DND-41 (cell line): Measurements from ENCODE around the gene UPB1.

Source experiments
- ATAC-seq: fragments of 200-7000 bp; cut with Tn5 transposase; 3 replicates; pipeline ENCODE4 v1.9.1; 2021; ENCODE audit warnings: low read depth; ENCODE audit not compliant: insufficient read depth
- DNase-seq: peaks from one replicate; pipeline ENCODE4 v3.0.0-alpha.2; 2020
- H2AFZ ChIP-seq: 2 replicates; pipeline ENCODE4 v1.6.0; 2012; ENCODE audit warnings: low read depth, low read length
- H3K27ac ChIP-seq: 2 replicates; pipeline ENCODE4 v1.5.1; 2012; ENCODE audit warnings: low read length, inconsistent platforms
- H3K27me3 ChIP-seq: fragments of 200-600 bp; sonication (generic); 2 replicates; pipeline ENCODE4 v1.6.0; 2012; ENCODE audit warnings: low read length, mild to moderate bottlenecking, inconsistent platforms; ENCODE audit not compliant: insufficient read depth, poor library complexity
- H3K36me3 ChIP-seq: 2 replicates; pipeline ENCODE4 v1.5.1; 2012; ENCODE audit warnings: low read length, inconsistent platforms; ENCODE audit not compliant: insufficient read depth
- H3K4me1 ChIP-seq: 2 replicates; pipeline ENCODE4 v1.5.1; 2012; ENCODE audit warnings: mild to moderate bottlenecking, low read length; ENCODE audit not compliant: insufficient read depth
- H3K4me2 ChIP-seq: 2 replicates; pipeline ENCODE4 v1.6.0; 2012; ENCODE audit warnings: mild to moderate bottlenecking, moderate library complexity, low read length, inconsistent platforms; ENCODE audit not compliant: insufficient read depth
- H3K4me3 ChIP-seq, 2 experiments: fragments of 200-600 bp in 1 of 2; shearing (Covaris generic) in 1 of 2; 2 replicates each; pipeline ENCODE4 v1.5.1; 2012 to 2016; ENCODE audit warnings: inconsistent platforms in 2 of 2, low read length in 2 of 2, mild to moderate bottlenecking in 2 of 2, low read depth in 1 of 2, moderate library complexity in 1 of 2
- H3K79me2 ChIP-seq: 2 replicates; pipeline ENCODE4 v1.6.0; 2012; ENCODE audit warnings: low read length, inconsistent platforms; ENCODE audit not compliant: insufficient read depth
- H3K9ac ChIP-seq: 2 replicates; pipeline ENCODE4 v1.6.0; 2012; ENCODE audit warnings: low read depth, mild to moderate bottlenecking, inconsistent platforms, low read length, moderate library complexity
- H3K9me3 ChIP-seq: 2 replicates; pipeline ENCODE4 v1.5.1; 2012; ENCODE audit warnings: low read length, moderate library complexity, mild to moderate bottlenecking, inconsistent platforms; ENCODE audit not compliant: insufficient read depth, severe bottlenecking
- H4K20me1 ChIP-seq: 2 replicates; pipeline ENCODE4 v1.6.0; 2012; ENCODE audit warnings: low read length; ENCODE audit not compliant: insufficient read depth
- CTCF ChIP-seq: IDR thresholded peaks from 2 replicates; pipeline ENCODE4 v1.5.1; 2012; ENCODE audit warnings: borderline replicate concordance, low read length, moderate library complexity, mild to moderate bottlenecking; ENCODE audit not compliant: poor library complexity, severe bottlenecking; ENCODE audit errors: extremely low read depth
- EZH2 ChIP-seq: IDR thresholded peaks from 3 replicates; pipeline ENCODE4 v1.6.1; 2012; ENCODE audit warnings: borderline replicate concordance, low read depth, mild to moderate bottlenecking, moderate library complexity, low read length, inconsistent platforms; ENCODE audit not compliant: severe bottlenecking

UPB1 gene

GRCh38 chr22:24502541-24502940 lies 7.4 kb downstream of the UPB1 start:
- H3K36me3 ChIP-seq, result no peaks in the 10 kb centered on the region
- TF ChIP-seq CTCF, result no peak
- no peak for TF ChIP-seq EZH2
- no peak overlapping the region for H3K9ac ChIP-seq
- no peaks in the 10 kb centered on the region for H3K27me3 ChIP-seq
- DNase-seq (no peak), ATAC-seq (no peak)
- H4K20me1 ChIP-seq, result no peaks in the 10 kb centered on the region
- H3K27ac ChIP-seq, result no peak overlapping the region
- no peaks in the 10 kb centered on the region for H3K79me2 ChIP-seq
- H3K4me2 ChIP-seq, result no peak overlapping the region
- H3K4me1 ChIP-seq, result peaks cover 4% of the 10 kb centered on the region; the same call in 1 of the 2 replicates
- H3K4me3 ChIP-seq, result no peak overlapping the region
- H2AFZ ChIP-seq, result no peak overlapping the region
- H3K9me3 ChIP-seq, result no peaks in the 10 kb centered on the region

GRCh38 chr22:24503137-24503842 lies 8.2 kb downstream of the UPB1 start:
- DNase-seq (peak; percentile 65), ATAC-seq (peak; percentile 78)
- peaks cover 4% of the 10 kb centered on the region; the same call in 1 of the 2 replicates for H3K4me1 ChIP-seq
- TF ChIP-seq EZH2, result no peak
- TF ChIP-seq CTCF, result peak; percentile 72
- H3K9me3 ChIP-seq, result no peaks in the 10 kb centered on the region
- H3K4me2 ChIP-seq, result no peak overlapping the region
- H3K27ac ChIP-seq, result no peak overlapping the region
- H3K27me3 ChIP-seq, result no peaks in the 10 kb centered on the region
- no peak overlapping the region for H3K4me3 ChIP-seq
- no peak overlapping the region for H3K9ac ChIP-seq
- H2AFZ ChIP-seq, result no peak overlapping the region
- H4K20me1 ChIP-seq, result no peaks in the 10 kb centered on the region
- no peaks in the 10 kb centered on the region for H3K36me3 ChIP-seq
- H3K79me2 ChIP-seq, result no peaks in the 10 kb centered on the region

- Histone ChIP-seq H3K4me1 (peaks cover 4% of the 10 kb centered on the region; the same call in 1 of the 2 replicates), H3K9me3 (no peaks in the 10 kb centered on the region), H4K20me1 (no peaks in the 10 kb centered on the region), H3K79me2 (no peaks in the 10 kb centered on the region), H3K9ac (no peak overlapping the region), H2AFZ (no peak overlapping the region), H3K27me3 (no peaks in the 10 kb centered on the region), H3K4me2 (no peak overlapping the region), H3K27ac (no peak overlapping the region), H3K36me3 (no peaks in the 10 kb centered on the region), H3K4me3 (no peak overlapping the region)
- TF ChIP-seq CTCF (no peak), EZH2 (no peak)
- DNase-seq, result no peak
- peak; percentile 54; the same call in 1 of the 3 replicates for ATAC-seq
Measured at GRCh38 chr22:24503843-24504338, 8.8 kb downstream of the UPB1 start.
